ENCODE data around the gene APOBEC3A.
"Not testable (repeated sequence)": the region's sequence is repeated elsewhere in the genome, so short reads cannot be mapped to it uniquely, and the experiment has no call there.

APOBEC3A gene

DNA sequence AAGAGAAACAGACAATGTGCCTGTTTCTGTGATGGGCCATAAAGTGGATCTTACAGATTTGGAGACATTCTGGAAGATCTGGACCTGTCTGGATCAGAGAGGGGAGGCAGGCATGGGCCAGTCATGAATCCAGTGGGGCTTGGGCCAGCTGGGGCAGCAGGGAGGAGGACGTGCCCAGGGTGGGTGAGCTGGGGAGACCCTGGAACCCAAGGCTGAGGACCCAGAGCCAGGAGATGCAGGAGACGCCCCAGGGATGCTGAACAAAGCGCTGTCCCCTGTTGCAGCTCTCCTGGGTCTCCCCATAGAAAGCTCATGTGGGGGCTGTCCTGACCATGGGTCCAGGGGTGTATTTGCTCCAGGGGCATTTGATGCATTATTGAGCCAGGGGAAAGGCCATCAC, 1.5 kb upstream of the APOBEC3A start:
- no peak for DNase-seq
- in situ Hi-C loops (cut with MboI; ENCODE audit: low pct_unique_long_range_greater_than_20kb, low sequenced_read_pairs), result no loop called here

GRCh38 chr22:38956551-38956950, 858 bp upstream of the APOBEC3A start:
- DNase-seq, result no peak
- in situ Hi-C loops (cut with MboI; ENCODE audit: low pct_unique_long_range_greater_than_20kb, low sequenced_read_pairs), result no loop called here

- DNase-seq, result no peak
- in situ Hi-C loops (cut with MboI; ENCODE audit: low pct_unique_long_range_greater_than_20kb, low sequenced_read_pairs), result no loop called here
Measured at GRCh38 chr22:38957808-38958650, 620 bp downstream of the APOBEC3A start.

DNA sequence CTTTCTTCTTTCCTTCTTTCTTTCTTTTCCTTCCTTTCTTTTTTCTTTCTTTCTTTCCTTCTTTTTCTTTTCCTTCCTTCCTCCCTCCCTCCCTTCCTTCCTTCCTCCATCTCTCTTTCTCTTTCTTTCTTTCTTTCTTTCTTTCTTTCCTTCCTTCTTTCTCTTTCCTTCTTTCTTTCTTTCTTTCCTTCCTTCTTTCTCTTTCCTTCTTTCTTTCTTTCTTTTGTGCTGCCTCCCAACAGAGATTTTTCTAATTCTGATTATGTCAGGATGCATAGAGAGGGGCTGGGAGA, 1.2 kb downstream of the APOBEC3A start:
- in situ Hi-C loops (cut with MboI; ENCODE audit: low pct_unique_long_range_greater_than_20kb, low sequenced_read_pairs); DNase-seq: not testable (repeated sequence)

- in situ Hi-C loops (cut with MboI; ENCODE audit: low pct_unique_long_range_greater_than_20kb, low sequenced_read_pairs), result no loop called here
- no peak for DNase-seq
Measured at GRCh38 chr22:38959590-38959989, 2.2 kb downstream of the APOBEC3A start.

GRCh38 chr22:38960673-38961072, 3.3 kb downstream of the APOBEC3A start:
- in situ Hi-C loops (cut with MboI; ENCODE audit: low pct_unique_long_range_greater_than_20kb, low sequenced_read_pairs); DNase-seq: not testable (repeated sequence)

- in situ Hi-C loops (cut with MboI; ENCODE audit: low pct_unique_long_range_greater_than_20kb, low sequenced_read_pairs); DNase-seq: not testable (repeated sequence)
Measured at GRCh38 chr22:38963291-38963738, 5.9 kb downstream of the APOBEC3A start.

DNA sequence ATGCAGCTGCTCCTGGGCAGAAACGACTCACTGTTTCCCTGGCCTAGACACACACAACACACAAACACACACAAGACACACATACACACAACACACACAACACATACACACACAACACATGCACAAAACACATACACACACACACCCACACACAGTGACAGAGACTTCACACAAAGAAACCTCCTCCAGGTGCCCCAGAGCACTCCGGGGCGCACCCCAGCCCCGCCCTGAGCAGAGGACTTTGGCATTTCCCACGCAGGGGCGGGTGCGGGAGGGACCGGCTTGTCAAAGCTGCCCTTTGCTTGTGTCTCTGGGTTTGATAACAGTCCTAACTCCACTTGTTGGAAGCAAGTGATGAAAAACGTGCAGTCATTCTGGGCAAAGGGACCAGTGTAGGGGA, 6.5 kb downstream of the APOBEC3A start:
- no peak for DNase-seq
- in situ Hi-C loops (cut with MboI; ENCODE audit: low pct_unique_long_range_greater_than_20kb, low sequenced_read_pairs), result no loop called here

- in situ Hi-C loops (cut with MboI; ENCODE audit: low pct_unique_long_range_greater_than_20kb, low sequenced_read_pairs), result no loop called here
- DNase-seq, result no peak
Measured at GRCh38 chr22:38964306-38964705, 6.9 kb downstream of the APOBEC3A start.

- in situ Hi-C loops (cut with MboI; ENCODE audit: low pct_unique_long_range_greater_than_20kb, low sequenced_read_pairs), result no loop called here
- no peak for DNase-seq
Measured at GRCh38 chr22:38964989-38965388, 7.6 kb downstream of the APOBEC3A start.

- no peak for DNase-seq
- in situ Hi-C loops (cut with MboI; ENCODE audit: low pct_unique_long_range_greater_than_20kb, low sequenced_read_pairs), result no loop called here
Measured at GRCh38 chr22:38965614-38966379, 8.4 kb downstream of the APOBEC3A start.

DNA sequence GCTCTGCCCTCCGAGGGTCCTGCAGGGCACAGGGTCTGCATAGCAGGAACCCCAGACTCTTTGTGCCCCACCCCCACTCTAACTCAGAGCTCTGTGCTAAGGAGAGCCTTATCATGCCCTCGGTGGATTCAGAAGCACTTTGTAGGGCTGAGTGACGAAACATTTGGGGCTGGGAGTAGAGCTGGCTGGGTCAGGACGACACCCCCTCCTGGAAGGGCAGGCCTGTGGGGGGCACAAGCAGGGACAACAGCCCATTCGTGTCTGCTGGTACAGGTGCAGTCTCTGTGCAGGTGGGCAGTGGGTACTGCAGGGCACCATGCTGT, 8.9 kb downstream of the APOBEC3A start:
- no peak for DNase-seq
- in situ Hi-C loops (cut with MboI; ENCODE audit: low pct_unique_long_range_greater_than_20kb, low sequenced_read_pairs), result no loop called here

GRCh38 chr22:38966942-38967341, 9.5 kb downstream of the APOBEC3A start:
- in situ Hi-C loops (cut with MboI; ENCODE audit: low pct_unique_long_range_greater_than_20kb, low sequenced_read_pairs), result no loop called here
- DNase-seq, result no peak

DNA sequence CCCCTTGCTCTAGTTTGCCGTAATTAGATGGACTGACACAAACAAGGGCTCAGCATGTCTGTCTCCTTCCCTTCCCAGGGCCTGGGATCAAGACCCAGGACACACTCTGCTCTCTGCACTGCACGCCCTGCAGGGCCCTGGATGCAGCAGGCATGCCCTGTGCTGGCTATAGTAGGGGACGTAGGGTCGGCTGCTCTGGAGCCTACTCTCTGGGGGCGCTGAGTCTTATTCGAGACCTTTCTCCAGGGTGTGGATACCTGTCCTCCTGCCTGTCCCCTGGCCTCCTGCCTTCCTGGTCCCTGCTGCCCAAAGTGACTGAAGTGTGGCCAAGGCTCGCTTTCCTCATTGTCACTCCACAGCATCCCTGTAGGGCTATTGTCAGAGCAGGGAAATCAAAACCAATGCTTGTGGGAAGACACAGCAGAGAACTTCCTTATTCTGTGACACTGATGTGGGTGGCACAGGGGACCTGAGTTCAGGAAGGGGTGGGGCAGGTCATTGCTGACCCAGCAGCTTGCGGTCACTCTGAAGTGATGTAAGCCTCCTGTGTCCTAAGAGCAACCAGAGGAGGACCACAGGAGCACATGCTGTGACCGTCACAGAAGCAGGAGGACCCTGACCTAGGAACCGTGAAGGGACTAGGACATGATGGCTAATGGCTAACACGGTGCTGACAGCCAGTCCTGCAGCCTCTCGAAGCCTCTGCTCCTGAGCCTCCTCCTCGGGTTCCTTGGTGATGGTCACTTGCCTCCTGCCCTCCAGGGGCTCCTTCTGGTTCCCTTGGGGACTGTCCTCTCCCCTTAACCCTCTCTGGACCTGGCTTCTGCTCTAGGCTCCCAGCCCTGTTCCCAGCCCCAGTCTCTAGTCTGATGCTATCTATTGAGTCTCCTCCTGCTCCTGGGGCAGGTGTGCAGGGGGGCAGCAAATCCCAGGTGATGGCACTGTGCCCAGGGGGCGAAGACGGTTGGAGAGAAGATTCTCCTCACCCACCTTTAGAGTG, 10.3 kb downstream of the APOBEC3A start:
- no peak for DNase-seq
- in situ Hi-C loops (cut with MboI; ENCODE audit: low pct_unique_long_range_greater_than_20kb, low sequenced_read_pairs), result no loop called here

DNA sequence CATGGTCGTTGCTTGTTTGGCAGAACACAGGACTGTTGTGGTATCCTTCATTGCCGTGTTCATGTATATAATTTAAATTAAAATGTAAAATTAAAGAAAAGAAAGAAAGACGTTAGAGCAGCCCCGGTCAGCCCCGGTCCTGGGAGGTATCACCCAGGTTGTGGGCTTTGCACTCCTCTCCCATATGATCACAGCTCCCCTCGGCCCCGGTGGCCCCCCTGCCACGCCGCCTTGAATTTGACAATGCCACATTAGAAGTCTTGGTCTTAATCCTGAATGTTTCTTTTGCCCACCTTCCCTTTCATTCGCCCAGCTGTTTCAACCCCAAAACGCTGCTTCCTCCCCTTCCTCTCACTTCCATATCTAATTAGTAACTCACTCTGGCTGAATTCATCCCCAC, 11.4 kb downstream of the APOBEC3A start:
- no peak for DNase-seq
- in situ Hi-C loops (cut with MboI; ENCODE audit: low pct_unique_long_range_greater_than_20kb, low sequenced_read_pairs), result no loop called here

DNA sequence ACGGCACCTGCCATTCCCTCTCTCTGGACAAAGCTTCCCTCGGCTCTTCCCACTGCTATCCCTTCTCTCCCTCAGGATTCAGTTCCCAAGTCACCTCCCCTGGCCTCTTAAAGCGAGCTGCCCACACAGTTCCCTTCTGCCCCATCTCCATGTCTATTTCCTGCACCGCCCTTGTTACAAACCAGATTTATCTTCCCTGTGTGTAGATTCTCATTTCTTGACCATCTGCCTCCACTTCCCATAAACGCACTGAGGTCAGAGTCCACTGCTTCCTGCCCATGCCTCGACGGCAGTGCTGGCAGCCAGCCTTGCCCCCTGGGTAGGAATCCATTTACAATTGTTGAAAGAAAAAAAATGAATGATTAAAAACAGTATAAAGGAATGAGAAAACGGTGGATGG, 13.1 kb downstream of the APOBEC3A start:
- no peak for DNase-seq
- in situ Hi-C loops (cut with MboI; ENCODE audit: low pct_unique_long_range_greater_than_20kb, low sequenced_read_pairs), result no loop called here

DNA sequence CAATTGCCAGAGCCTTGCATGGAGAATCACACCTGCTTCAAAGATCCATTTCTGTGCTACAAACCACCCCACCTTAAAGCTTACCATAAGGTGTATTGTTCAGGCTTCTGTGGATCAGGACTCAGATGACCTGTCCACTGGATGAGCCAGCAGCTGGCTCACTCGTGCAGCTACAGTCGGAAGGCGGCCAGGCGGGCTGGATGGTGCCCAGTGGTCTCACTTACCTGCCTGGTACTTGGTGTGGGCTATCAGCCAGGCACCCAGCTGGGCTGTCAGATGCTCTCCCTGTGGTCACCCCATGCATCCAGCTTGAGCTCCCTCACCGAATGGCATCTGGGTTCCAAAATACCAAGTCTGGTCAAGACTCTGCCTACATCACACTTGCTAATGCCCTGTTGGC, 13.8 kb downstream of the APOBEC3A start:
- in situ Hi-C loops (cut with MboI; ENCODE audit: low pct_unique_long_range_greater_than_20kb, low sequenced_read_pairs), result no loop called here
- no peak for DNase-seq

DNA sequence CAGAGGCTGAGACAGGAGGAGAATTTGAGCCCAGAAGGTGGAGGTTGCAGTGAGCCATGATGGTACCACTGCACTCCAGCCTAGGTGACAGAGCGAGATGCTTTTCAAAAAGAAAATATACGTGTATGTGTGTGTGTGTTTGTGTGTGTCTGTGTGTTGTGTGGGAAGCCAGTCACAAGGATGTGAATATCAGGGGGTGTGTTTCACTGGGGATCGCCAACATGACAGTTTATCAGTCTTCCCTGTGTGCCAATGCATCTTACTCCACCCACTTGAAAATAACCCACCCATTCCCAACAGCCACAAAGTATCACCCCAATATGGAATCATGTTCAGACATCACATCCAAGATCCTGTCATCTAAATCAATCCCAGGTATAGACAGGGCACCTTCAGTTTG, 14.4 kb downstream of the APOBEC3A start:
- in situ Hi-C loops (cut with MboI; ENCODE audit: low pct_unique_long_range_greater_than_20kb, low sequenced_read_pairs), result no loop called here
- no peak for DNase-seq

- no peak for DNase-seq
- in situ Hi-C loops (cut with MboI; ENCODE audit: low pct_unique_long_range_greater_than_20kb, low sequenced_read_pairs), result no loop called here
Measured at GRCh38 chr22:38972558-38972957, 15.1 kb downstream of the APOBEC3A start.
